HEK293 (cell line): ENCODE measurements around the gene PPP6R1.

ENCODE experiments used
- CTCF ChIP-seq: fragments of 450-650 bp; formaldehyde crosslinking; IDR thresholded peaks from 2 replicates; pipeline ENCODE4 v1.5.1; 2016; ENCODE audit warnings: missing biosample characterization, missing genetic modification characterization
- PBX3 ChIP-seq: sonication (generic); formaldehyde crosslinking; IDR thresholded peaks from 2 replicates; pipeline ENCODE4 v1.8.1; 2022; ENCODE audit warnings: mild to moderate bottlenecking, moderate library complexity, missing genetic modification reagents
- ZNF121 ChIP-seq: fragments of 450-650 bp; formaldehyde crosslinking; IDR thresholded peaks from 2 replicates; pipeline ENCODE4 v1.5.1; 2016; ENCODE audit warnings: missing biosample characterization, missing genetic modification characterization
- ZNF155 ChIP-seq: fragments of 450-650 bp; formaldehyde crosslinking; IDR thresholded peaks from 2 replicates; pipeline ENCODE4 v1.5.1; 2016; ENCODE audit warnings: missing biosample characterization, missing genetic modification characterization
- ZNF624 ChIP-seq: fragments of 450-650 bp; formaldehyde crosslinking; IDR thresholded peaks from 2 replicates; pipeline ENCODE4 v1.5.1; 2017; ENCODE audit warnings: missing biosample characterization, missing genetic modification characterization
- ZNF791 ChIP-seq: fragments of 450-650 bp; formaldehyde crosslinking; IDR thresholded peaks from 2 replicates; pipeline ENCODE4 v1.5.1; 2016; ENCODE audit warnings: missing biosample characterization, missing genetic modification characterization
- ZSCAN4 ChIP-seq: fragments of 450-650 bp; formaldehyde crosslinking; IDR thresholded peaks from 2 replicates; pipeline ENCODE4 v1.5.1; 2017; ENCODE audit warnings: missing biosample characterization, missing genetic modification characterization

- TF ChIP-seq ZNF791 (tag by site-specific recombination) (no peak), ZNF624 (tag by site-specific recombination) (no peak), PBX3 (CRISPR knock-in tag) (no peak), CTCF (tag by site-specific recombination) (no peak), ZSCAN4 (no peak), ZNF121 (tag by site-specific recombination) (no peak), ZNF155 (tag by site-specific recombination) (no peak)
Observed at GRCh38 chr19:55220525-55220924, 38.3 kb downstream of the PPP6R1 start.
